Mesodermal cell (in vitro differentiated cells): Measurements from ENCODE around the gene MRPL43.

ENCODE experiments used
- H3K27ac ChIP-seq: 2 replicates; pipeline ENCODE4 v1.7.0; 2013; ENCODE audit warnings: mild to moderate bottlenecking, low read depth, low read length, moderate library complexity; ENCODE audit not compliant: severe bottlenecking
- H3K36me3 ChIP-seq: 2 replicates; pipeline ENCODE4 v1.7.1; 2013; ENCODE audit warnings: mild to moderate bottlenecking, low read length, moderate library complexity; ENCODE audit not compliant: control insufficient read depth, insufficient read depth
- H3K4me1 ChIP-seq: one replicate; pipeline ENCODE4 v1.7.1; 2013; ENCODE audit warnings: mild to moderate bottlenecking, low read length; ENCODE audit not compliant: insufficient read depth, control insufficient read depth, poor library complexity, severe bottlenecking
- H3K4me3 ChIP-seq: 2 replicates; pipeline ENCODE4 v1.7.0; 2013; ENCODE audit warnings: low read length, control low read depth, mild to moderate bottlenecking; ENCODE audit not compliant: insufficient read depth, poor library complexity, severe bottlenecking; ENCODE audit errors: extremely low read depth
- H3K9me3 ChIP-seq: 2 replicates; pipeline ENCODE4 v1.7.1; 2013; ENCODE audit warnings: mild to moderate bottlenecking, low read length, moderate library complexity; ENCODE audit not compliant: control insufficient read depth
- WGBS, 2 experiments: methylation state at CpG; one replicate each; pipeline ENCODE4 v1.1.5; 2013; ENCODE audit warnings: missing lambda C conversion rate in 2 of 2; ENCODE audit not compliant: insufficient coverage in 2 of 2; 5-methylcytosine and 5-hydroxymethylcytosine counted together

The MRPL43 gene

DNA sequence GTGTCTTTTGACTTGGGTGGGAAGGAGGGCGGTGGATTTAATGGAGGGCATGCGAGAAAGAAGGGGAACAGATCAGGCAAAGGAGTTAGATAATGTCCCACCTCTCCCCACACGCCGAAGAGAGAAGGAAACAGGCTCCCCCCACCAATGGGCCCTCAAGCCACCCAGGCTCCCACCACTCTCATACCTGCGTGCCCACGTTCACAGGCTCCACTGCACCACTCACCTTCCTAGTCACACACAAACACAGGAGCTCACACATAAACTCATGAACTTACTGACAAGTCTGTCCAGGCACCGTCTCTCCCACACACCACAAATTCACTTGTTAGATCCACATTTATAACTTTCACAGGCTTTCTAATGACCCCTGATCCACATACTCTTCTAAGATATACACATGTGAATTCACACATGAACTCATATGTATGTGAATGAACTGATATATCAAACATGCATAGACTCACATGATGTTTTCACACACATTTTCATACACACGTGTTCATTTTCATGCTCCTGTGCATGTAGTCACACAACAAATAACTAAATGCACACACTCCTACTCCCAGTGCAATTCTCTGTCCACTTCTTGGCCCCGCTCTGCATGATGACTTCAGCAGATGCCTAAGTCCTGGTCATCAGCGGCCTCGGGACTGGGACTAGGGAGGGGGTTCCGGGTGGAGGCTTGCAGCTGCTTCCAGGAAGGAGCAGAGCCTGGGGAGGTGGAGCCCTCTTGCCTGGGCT lies 13.8 kb upstream of the MRPL43 start:
- Histone ChIP-seq H3K36me3 (peaks cover 39% of the 10 kb centered on the region), H3K4me3 (peak overlapping the region; percentile 80), H3K4me1 (peaks cover 26% of the 10 kb centered on the region), H3K27ac (no peak overlapping the region), H3K9me3 (no peaks in the 10 kb centered on the region)
- 88 to 100% methylated on average over 2 to 6 of the region's 12 CpGs for WGBS, 2 experiments

GRCh38 chr10:101000127-101000914 lies 13.0 kb upstream of the MRPL43 start:
- WGBS, 2 experiments: 9 to 12% methylated on average over 9 to 13 of the region's 19 CpGs
- peak overlapping the region; percentile 66 for H3K27ac ChIP-seq
- peak overlapping the region; percentile 80 for H3K4me3 ChIP-seq
- H3K9me3 ChIP-seq: no peaks in the 10 kb centered on the region
- H3K4me1 ChIP-seq: peaks cover 32% of the 10 kb centered on the region
- peaks cover 31% of the 10 kb centered on the region for H3K36me3 ChIP-seq

DNA sequence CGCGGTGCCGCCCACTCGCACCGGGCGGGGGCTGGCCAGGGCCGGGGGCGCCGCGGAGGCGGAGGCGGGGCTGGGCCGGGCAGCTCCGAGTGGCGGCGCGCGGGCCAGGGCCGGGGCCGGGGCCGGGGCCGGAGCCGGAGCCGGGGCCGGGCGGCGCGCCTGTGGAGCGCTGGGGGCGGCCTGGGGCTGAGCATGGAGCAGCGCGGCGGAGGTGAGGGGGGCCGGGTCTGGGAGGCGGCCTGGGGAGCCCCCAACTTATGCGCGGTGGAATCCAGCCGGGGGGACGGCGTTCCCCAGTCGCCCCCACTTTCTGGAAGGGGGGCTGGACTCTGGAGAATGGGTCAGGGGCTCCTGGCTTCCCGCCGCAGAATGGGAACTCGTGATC lies 12.4 kb upstream of the MRPL43 start, which contains the start of gene LZTS2:
LZTS2 (plus strand) TSS at position 67 of the 385 bp plus-strand sequence. CDS start 2,731 bp downstream, outside the sequence.
- peaks cover 26% of the 10 kb centered on the region for H3K36me3 ChIP-seq
- peak within 1 kb of the TSS; percentile 96 for H3K27ac ChIP-seq
- 0 to 1% methylated on average over 16 to 23 of the region's 44 CpGs for WGBS, 2 experiments
- H3K9me3 ChIP-seq: no peaks in the 10 kb centered on the region
- peak within 1 kb of the TSS; percentile 80 for H3K4me3 ChIP-seq
- H3K4me1 ChIP-seq: peaks cover 36% of the 10 kb centered on the region

DNA sequence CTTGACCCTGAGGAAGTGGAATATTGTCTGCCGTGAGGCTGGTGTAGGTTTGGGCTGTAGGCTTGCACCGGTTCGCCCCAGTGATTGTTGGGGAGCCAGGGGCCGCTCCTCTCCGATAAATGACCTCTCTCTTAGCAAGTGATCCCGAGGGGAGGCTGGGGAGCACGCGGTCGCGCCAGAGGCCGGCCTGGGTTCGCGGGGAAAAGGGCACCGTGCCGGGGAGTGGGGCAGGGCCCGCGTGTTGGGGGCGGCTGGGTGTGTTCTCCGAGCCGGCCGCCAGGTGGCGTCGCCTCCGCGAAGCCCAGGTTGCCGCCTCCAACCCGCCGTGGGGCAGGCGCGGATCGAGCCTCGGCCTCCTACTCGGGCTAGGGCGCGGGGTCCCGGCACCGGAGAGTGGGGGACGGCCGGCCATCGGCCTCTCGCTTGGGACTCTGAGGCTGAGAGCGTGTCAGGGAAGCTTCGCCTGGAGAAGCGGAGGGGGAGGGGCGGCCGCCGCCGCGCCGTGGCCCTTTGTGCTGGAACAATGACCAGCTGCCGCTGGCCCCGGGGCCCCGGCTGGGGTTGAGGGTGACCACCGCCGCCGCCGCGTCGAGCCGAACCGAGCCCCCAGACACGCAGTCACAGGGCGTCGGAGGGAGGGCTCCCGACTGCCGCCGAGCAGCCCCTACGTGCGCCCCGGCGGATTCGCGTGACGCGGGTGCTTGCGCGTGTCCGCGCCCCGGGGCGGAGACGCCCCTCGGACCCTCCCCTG lies 11.9 kb upstream of the MRPL43 start:
- H3K27ac ChIP-seq: peak overlapping the region; percentile 96
- peak overlapping the region; percentile 80 for H3K4me3 ChIP-seq
- 1 to 2% methylated on average over 34 to 52 of the region's 83 CpGs for WGBS, 2 experiments
- H3K4me1 ChIP-seq: peaks cover 36% of the 10 kb centered on the region
- no peaks in the 10 kb centered on the region for H3K9me3 ChIP-seq
- peaks cover 20% of the 10 kb centered on the region for H3K36me3 ChIP-seq

DNA sequence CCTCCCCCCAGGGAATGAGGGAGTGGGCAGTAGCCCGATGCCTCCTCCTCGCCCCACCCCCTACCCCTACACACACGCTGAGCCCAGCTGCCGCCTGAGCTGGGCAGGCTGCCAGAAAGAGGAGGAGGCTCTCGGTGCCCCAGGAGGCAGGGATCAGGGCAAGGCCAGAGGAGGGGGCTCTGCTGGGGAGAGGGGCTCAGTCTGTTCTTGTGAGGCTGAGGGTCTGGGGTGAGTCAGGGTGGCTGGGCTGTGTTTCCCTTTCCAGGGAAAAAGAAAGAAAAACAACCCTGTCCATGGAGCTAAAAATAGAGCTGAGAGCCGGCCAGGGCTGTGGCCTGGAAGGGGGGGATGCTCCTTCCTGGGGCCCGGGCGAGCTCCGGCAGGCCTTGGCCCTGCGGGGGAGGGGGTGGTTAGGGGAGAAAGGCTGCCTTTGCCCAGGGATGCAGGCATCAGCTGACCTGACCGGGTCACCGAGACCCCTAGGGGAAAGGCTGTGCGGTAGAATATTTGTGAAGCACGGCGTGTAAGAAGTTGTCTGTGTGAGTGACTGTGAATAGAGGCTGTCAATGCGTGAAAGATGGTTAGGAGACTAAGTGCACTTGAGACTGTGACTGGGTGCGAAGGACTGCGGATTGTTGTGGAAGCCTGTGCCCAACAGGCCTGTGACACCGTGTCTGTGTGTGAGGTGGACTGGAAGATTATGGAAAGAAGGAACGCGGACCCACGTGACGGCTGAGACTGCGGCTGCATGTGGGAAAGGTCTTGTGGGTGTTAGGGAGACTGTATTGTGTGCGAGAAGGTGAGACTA lies 11.1 kb upstream of the MRPL43 start:
- Histone ChIP-seq H3K27ac (peak overlapping the region; percentile 96), H3K9me3 (no peaks in the 10 kb centered on the region), H3K4me1 (peaks cover 36% of the 10 kb centered on the region), H3K36me3 (peaks cover 19% of the 10 kb centered on the region), H3K4me3 (peak overlapping the region; percentile 80)
- WGBS, 2 experiments: 8 to 13% methylated on average over 11 to 20 of the region's 25 CpGs

GRCh38 chr10:100997360-100998182 lies 10.3 kb upstream of the MRPL43 start:
- Histone ChIP-seq H3K27ac (peak overlapping the region; percentile 96), H3K4me1 (peaks cover 36% of the 10 kb centered on the region), H3K9me3 (no peaks in the 10 kb centered on the region), H3K36me3 (peaks cover 16% of the 10 kb centered on the region), H3K4me3 (peak overlapping the region; percentile 80)
- 0% methylated on average over 57 to 59 of the region's 66 CpGs for WGBS, 2 experiments

DNA sequence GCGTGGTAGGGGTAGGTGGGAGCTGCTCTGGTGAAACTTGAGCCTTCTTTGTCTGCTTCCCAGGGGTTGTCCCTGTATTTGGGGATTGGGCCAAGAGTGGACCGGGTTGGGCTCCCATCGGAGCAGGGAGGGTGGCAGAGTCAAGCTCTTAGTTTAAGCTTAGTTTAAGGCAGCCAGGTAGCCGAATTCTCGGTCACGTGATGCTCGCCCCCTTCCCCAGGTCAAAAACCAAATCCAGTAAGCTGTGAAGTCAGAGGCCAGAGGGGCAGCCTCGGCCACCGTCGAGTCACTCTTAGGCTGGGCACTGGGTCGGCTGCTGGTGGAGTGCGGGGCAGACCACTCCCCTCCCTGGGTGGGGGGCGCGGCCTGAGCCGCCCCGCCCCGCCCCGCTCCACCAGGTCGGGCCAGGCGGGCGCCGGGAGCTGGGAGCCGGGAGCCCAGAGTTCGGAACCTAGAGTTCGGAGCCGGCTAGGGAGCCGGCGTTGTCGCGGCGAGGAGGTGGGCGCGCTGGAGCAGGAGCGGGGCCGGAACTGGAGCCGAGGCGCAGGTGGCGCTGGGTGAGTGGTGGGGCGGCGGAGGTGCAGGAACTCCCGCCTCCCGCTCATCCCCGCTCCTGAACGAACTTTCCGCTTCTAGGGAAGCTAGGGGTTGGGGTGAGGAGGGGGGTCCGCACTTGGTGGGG lies 9.5 kb upstream of the MRPL43 start:
- H3K4me3 ChIP-seq: peak overlapping the region; percentile 80
- H3K27ac ChIP-seq: peak overlapping the region; percentile 96
- WGBS, 2 experiments: 8 to 9% methylated on average over 18 to 25 of the region's 46 CpGs

DNA sequence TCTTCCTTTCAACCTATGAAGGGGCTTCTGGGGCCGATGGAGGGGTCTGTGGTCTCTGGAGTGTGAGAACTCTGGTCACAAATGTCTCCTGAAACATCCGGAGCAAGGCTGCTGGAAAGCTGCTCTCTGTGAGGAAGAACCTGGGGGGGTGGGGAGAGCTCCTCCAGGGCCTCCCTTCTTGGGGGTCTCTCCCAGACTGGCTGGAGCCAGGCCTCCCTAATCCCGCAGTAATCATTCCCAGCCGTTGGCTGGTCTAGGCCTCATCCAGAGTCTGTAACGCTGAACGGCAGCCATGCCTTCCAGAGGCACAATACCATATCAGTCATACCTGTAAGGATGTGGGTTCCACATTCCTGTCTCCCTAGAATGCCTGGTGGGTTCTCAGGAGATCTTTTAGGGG lies 7.9 kb upstream of the MRPL43 start:
- WGBS, 2 experiments: 80 to 86% methylated on average over 4 of the region's 6 CpGs
- no peaks in the 10 kb centered on the region for H3K9me3 ChIP-seq
- peak overlapping the region; percentile 67 for H3K27ac ChIP-seq
- peaks cover 28% of the 10 kb centered on the region for H3K36me3 ChIP-seq
- no peak overlapping the region for H3K4me3 ChIP-seq
- peaks cover 20% of the 10 kb centered on the region for H3K4me1 ChIP-seq

More for the DNA sequence above, 9.5 kb upstream of the MRPL43 start:
- H3K36me3 ChIP-seq: peaks cover 15% of the 10 kb centered on the region
- no peaks in the 10 kb centered on the region for H3K9me3 ChIP-seq
- H3K4me1 ChIP-seq: peaks cover 32% of the 10 kb centered on the region
